ENCODE results near the gene TPH1. TPM values are rescaled to one million over a fixed set of nuclear protein-coding genes. Genes with fewer than 3 reads are reported as not detected.

The TPH1 gene
- total RNA-seq, 1 donor from 2014 or later = 0.82 TPM

GRCh38 chr11:18081551-18081950 lies 35.5 kb upstream of the TPH1 start:
- DNase-seq (ENCODE audit: low read depth, low spot score) = no peak
- H3K27ac Mint-ChIP-seq (ENCODE audit: unreplicated experiment) = no peak overlapping the region

GRCh38 chr11:18080451-18080850 lies 34.4 kb upstream of the TPH1 start:
- no peak for DNase-seq (ENCODE audit: low read depth, low spot score)
- H3K36me3 Mint-ChIP-seq (ENCODE audit: low read depth) = peaks cover 22% of the 10 kb centered on the region
- no peak overlapping the region for H3K27ac Mint-ChIP-seq (ENCODE audit: unreplicated experiment)
- H3K9me3 Mint-ChIP-seq = no peaks in the 10 kb centered on the region
- TF ChIP-seq, protein P1, sequence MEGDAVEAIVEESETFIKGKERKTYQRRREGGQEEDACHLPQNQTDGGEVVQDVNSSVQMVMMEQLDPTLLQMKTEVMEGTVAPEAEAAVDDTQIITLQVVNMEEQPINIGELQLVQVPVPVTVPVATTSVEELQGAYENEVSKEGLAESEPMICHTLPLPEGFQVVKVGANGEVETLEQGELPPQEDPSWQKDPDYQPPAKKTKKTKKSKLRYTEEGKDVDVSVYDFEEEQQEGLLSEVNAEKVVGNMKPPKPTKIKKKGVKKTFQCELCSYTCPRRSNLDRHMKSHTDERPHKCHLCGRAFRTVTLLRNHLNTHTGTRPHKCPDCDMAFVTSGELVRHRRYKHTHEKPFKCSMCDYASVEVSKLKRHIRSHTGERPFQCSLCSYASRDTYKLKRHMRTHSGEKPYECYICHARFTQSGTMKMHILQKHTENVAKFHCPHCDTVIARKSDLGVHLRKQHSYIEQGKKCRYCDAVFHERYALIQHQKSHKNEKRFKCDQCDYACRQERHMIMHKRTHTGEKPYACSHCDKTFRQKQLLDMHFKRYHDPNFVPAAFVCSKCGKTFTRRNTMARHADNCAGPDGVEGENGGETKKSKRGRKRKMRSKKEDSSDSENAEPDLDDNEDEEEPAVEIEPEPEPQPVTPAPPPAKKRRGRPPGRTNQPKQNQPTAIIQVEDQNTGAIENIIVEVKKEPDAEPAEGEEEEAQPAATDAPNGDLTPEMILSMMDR (conservative IDR thresholded peaks at IDR 0.05) = no peak
- H3K4me3 Mint-ChIP-seq = no peak overlapping the region
- no peaks in the 10 kb centered on the region for H3K4me1 Mint-ChIP-seq
- H3K27me3 Mint-ChIP-seq (ENCODE audit: low read depth) = no peaks in the 10 kb centered on the region

More at GRCh38 chr11:18081551-18081950, 35.5 kb upstream of the TPH1 start:
- H3K4me1 Mint-ChIP-seq = no peaks in the 10 kb centered on the region
- no peaks in the 10 kb centered on the region for H3K9me3 Mint-ChIP-seq
- H3K36me3 Mint-ChIP-seq (ENCODE audit: low read depth) = peaks cover 22% of the 10 kb centered on the region
- TF ChIP-seq, protein P1 (conservative IDR thresholded peaks at IDR 0.05) = no peak
- H3K27me3 Mint-ChIP-seq (ENCODE audit: low read depth) = no peaks in the 10 kb centered on the region
- no peak overlapping the region for H3K4me3 Mint-ChIP-seq

GRCh38 chr11:18078909-18079308 lies 32.8 kb upstream of the TPH1 start:
- no peaks in the 10 kb centered on the region for H3K9me3 Mint-ChIP-seq
- TF ChIP-seq, protein P1 (conservative IDR thresholded peaks at IDR 0.05) = no peak
- H3K27ac Mint-ChIP-seq (ENCODE audit: unreplicated experiment) = no peak overlapping the region
- peaks cover 22% of the 10 kb centered on the region for H3K36me3 Mint-ChIP-seq (ENCODE audit: low read depth)
- H3K4me1 Mint-ChIP-seq = no peaks in the 10 kb centered on the region
- DNase-seq (ENCODE audit: low read depth, low spot score) = no peak
- H3K4me3 Mint-ChIP-seq = no peak overlapping the region
- H3K27me3 Mint-ChIP-seq (ENCODE audit: low read depth) = no peaks in the 10 kb centered on the region

DNA sequence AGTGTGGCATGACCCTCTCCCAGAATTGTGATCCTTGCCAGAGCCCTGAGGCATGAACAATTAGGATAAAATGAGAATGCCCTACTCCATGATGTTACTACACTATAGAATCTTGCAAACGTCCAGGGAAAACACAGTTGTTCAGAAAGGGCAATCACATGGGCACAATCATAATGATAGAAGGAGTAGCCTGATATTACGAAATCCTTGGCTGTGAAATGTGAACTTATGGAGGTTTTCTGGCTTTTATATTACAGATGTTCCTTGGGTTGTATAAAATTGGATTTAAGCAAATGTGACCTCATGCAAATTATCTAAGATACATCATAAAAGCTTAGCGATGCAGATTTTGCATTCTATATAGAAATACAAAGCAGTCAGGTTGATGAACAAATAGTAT lies 29.4 kb upstream of the TPH1 start:
- Mint-ChIP-seq H3K27ac (ENCODE audit: unreplicated experiment) (no peak overlapping the region), H3K4me3 (no peak overlapping the region), H3K27me3 (ENCODE audit: low read depth) (no peaks in the 10 kb centered on the region), H3K9me3 (no peaks in the 10 kb centered on the region), H3K36me3 (ENCODE audit: low read depth) (peaks cover 9% of the 10 kb centered on the region), H3K4me1 (no peaks in the 10 kb centered on the region)
- DNase-seq (ENCODE audit: low read depth, low spot score) = no peak
- TF ChIP-seq, protein P1 (conservative IDR thresholded peaks at IDR 0.05) = no peak

DNA sequence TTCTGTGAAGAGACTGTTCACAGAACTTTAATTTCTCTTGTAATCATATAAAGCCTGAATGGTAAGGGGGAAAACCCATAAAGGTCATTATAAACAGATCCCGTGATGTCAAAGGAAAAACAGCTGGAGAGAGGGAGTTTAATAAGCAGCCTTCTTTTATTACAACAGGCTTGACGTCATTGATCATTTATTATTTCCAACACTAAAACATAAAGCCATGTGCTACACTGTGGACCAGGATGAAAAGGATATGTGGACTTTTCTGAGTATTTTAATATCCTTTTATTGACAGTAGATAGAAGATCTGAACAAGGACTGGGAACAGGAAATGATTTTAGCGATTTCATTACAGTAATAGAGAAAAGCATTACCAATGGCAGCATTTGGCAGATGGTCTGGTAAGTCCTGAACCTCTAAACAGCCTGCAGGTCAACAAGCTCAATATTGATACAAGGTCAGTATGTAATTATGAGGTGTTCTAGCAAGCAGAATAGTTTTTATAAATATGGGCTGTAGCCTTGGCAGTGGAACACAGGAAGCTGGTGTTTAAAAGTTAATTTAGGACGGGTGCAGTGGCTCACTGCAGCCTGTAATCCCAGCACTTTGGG lies 25.1 kb upstream of the TPH1 start:
- DNase-seq (ENCODE audit: low read depth, low spot score) = no peak
- Mint-ChIP-seq H3K9me3 (no peaks in the 10 kb centered on the region), H3K4me3 (no peak overlapping the region), H3K4me1 (no peaks in the 10 kb centered on the region), H3K27ac (ENCODE audit: unreplicated experiment) (no peak overlapping the region), H3K36me3 (ENCODE audit: low read depth) (peaks cover 6% of the 10 kb centered on the region), H3K27me3 (ENCODE audit: low read depth) (no peaks in the 10 kb centered on the region)
- TF ChIP-seq, protein P1 (conservative IDR thresholded peaks at IDR 0.05) = no peak
